SK-N-DZ (cell line): ENCODE results near the gene CCDC60.

ENCODE experiments used
- DNase-seq: peaks from one replicate; pipeline ENCODE4 v3.0.0-alpha.2; 2015; ENCODE audit warnings: low spot score

Gene CCDC60

GRCh38 chr12:119444462-119445044 is 110.0 kb downstream of the CCDC60 start:
- peak; percentile 57 for DNase-seq

- no peak for DNase-seq
These were observed 111.9 kb downstream of the CCDC60 start for GRCh38 chr12:119446459-119446858.

GRCh38 chr12:119447126-119447525 is 112.6 kb downstream of the CCDC60 start:
- DNase-seq, result no peak

- DNase-seq, result no peak
These were observed 113.1 kb downstream of the CCDC60 start for GRCh38 chr12:119447618-119448017.

- no peak for DNase-seq
These were observed 114.1 kb downstream of the CCDC60 start for GRCh38 chr12:119448611-119449131.

GRCh38 chr12:119450771-119451170 is 116.2 kb downstream of the CCDC60 start:
- no peak for DNase-seq

- no peak for DNase-seq
These were observed 122.3 kb downstream of the CCDC60 start for GRCh38 chr12:119456824-119457223.

GRCh38 chr12:119457271-119457670 is 122.7 kb downstream of the CCDC60 start:
- DNase-seq, result no peak

GRCh38 chr12:119459481-119459880 is 125.0 kb downstream of the CCDC60 start:
- no peak for DNase-seq

- no peak for DNase-seq
These were observed 126.3 kb downstream of the CCDC60 start for GRCh38 chr12:119460876-119461275.

GRCh38 chr12:119461636-119462214 is 127.2 kb downstream of the CCDC60 start:
- DNase-seq, result no peak

- no peak for DNase-seq
These were observed 128.8 kb downstream of the CCDC60 start for GRCh38 chr12:119463211-119463926.

GRCh38 chr12:119468296-119468695 is 133.8 kb downstream of the CCDC60 start:
- no peak for DNase-seq

- DNase-seq, result no peak
These were observed 141.1 kb downstream of the CCDC60 start for GRCh38 chr12:119475650-119476049.

- DNase-seq, result no peak
These were observed 142.4 kb downstream of the CCDC60 start for GRCh38 chr12:119476951-119477350.

GRCh38 chr12:119479121-119479561 is 144.6 kb downstream of the CCDC60 start:
- peak; percentile 4 for DNase-seq

- no peak for DNase-seq
These were observed 146.0 kb downstream of the CCDC60 start for GRCh38 chr12:119480551-119480950.

- DNase-seq, result no peak
These were observed 152.1 kb downstream of the CCDC60 start for GRCh38 chr12:119486599-119487154.

GRCh38 chr12:119491814-119492213 is 157.3 kb downstream of the CCDC60 start:
- no peak for DNase-seq

- DNase-seq, result no peak
These were observed 165.7 kb downstream of the CCDC60 start for GRCh38 chr12:119500209-119500608.

- no peak for DNase-seq
These were observed 166.5 kb downstream of the CCDC60 start for GRCh38 chr12:119501052-119501451.

GRCh38 chr12:119505001-119505400 is 170.5 kb downstream of the CCDC60 start:
- no peak for DNase-seq
